ENCODE measurements around the gene VEGFA.

- no peak for TF ChIP-seq CTCF (IDR thresholded peaks at IDR 0.05)
- TF ChIP-seq POLR2A (IDR thresholded peaks at IDR 0.05): no peak
- TF ChIP-seq EP300 (IDR thresholded peaks at IDR 0.05): no peak
These were observed 957 bp upstream of the VEGFA start for GRCh38 chr6:43768983-43769525.
